GM18520 (cell line): ENCODE data around the gene CEP20.

Experiments used
- ATAC-seq: cut with Tn5 transposase; IDR thresholded peaks from one replicate; pipeline ENCODE4 v1.9.1; 2021; ENCODE audit not compliant: unreplicated experiment

The CEP20 gene

GRCh38 chr16:15898654-15899053 lies 10.3 kb upstream of the CEP20 start:
- no peak for ATAC-seq

GRCh38 chr16:15897834-15898254 lies 9.4 kb upstream of the CEP20 start:
- no peak for ATAC-seq

GRCh38 chr16:15897121-15897780 lies 8.8 kb upstream of the CEP20 start:
- no peak for ATAC-seq

- ATAC-seq = no peak
Observed at GRCh38 chr16:15894571-15895374, 6.4 kb upstream of the CEP20 start.

- no peak for ATAC-seq
Observed at GRCh38 chr16:15891508-15891907, 3.1 kb upstream of the CEP20 start.

- no peak for ATAC-seq
Observed at GRCh38 chr16:15887283-15887682, 1.1 kb downstream of the CEP20 start.

- ATAC-seq = no peak
Observed at GRCh38 chr16:15886078-15886477, 2.3 kb downstream of the CEP20 start.

GRCh38 chr16:15885560-15886001 lies 2.8 kb downstream of the CEP20 start:
- ATAC-seq = no peak

- no peak for ATAC-seq
Observed at GRCh38 chr16:15882563-15882962, 5.8 kb downstream of the CEP20 start.

- ATAC-seq = no peak
Observed at GRCh38 chr16:15881794-15882379, 6.5 kb downstream of the CEP20 start.

- ATAC-seq = no peak
Observed at GRCh38 chr16:15880434-15881308, 7.7 kb downstream of the CEP20 start.

- no peak for ATAC-seq
Observed at GRCh38 chr16:15879255-15879811, 9.1 kb downstream of the CEP20 start.

- no peak for ATAC-seq
Observed at GRCh38 chr16:15876503-15876902, 11.9 kb downstream of the CEP20 start.

- no peak for ATAC-seq
Observed at GRCh38 chr16:15874745-15875314, 13.6 kb downstream of the CEP20 start.

GRCh38 chr16:15873737-15874136 lies 14.7 kb downstream of the CEP20 start:
- no peak for ATAC-seq

- no peak for ATAC-seq
Observed at GRCh38 chr16:15873301-15873700, 15.1 kb downstream of the CEP20 start.

- ATAC-seq = no peak
Observed at GRCh38 chr16:15870011-15870410, 18.4 kb downstream of the CEP20 start.

GRCh38 chr16:15866451-15866850 lies 22.0 kb downstream of the CEP20 start:
- ATAC-seq = no peak

GRCh38 chr16:15865742-15866141 lies 22.7 kb downstream of the CEP20 start:
- ATAC-seq = no peak

- ATAC-seq = no peak
Observed at GRCh38 chr16:15864939-15865338, 23.5 kb downstream of the CEP20 start.
